ENCODE measurements around the gene SLC6A6. TPM values are rescaled to one million over a fixed set of nuclear protein-coding genes. Genes with fewer than 3 reads are reported as not detected.

SLC6A6 gene
- total and polyA plus RNA-seq, 4 donors, result 14.3 to 19.7 (median 16.9) TPM

GRCh38 chr3:14414846-14415464, 12.5 kb downstream of the SLC6A6 start:
- Histone ChIP-seq H3K4me1 (ENCODE audit: control insufficient read depth, insufficient read depth, low read length) (peaks cover 19% of the 10 kb centered on the region), H3K27me3 (ENCODE audit: control insufficient read depth, insufficient read depth, low read length) (no peaks in the 10 kb centered on the region), H3K27ac (ENCODE audit: low read depth, low read length) (no peak overlapping the region), H3K36me3 (ENCODE audit: control insufficient read depth, insufficient read depth, low read length) (peaks cover 25% of the 10 kb centered on the region), H3K9me3 (ENCODE audit: control insufficient read depth, insufficient read depth, low read length) (no peaks in the 10 kb centered on the region), H3K4me3 (ENCODE audit: low read depth, low read length) (no peak overlapping the region)
- DNase-seq (ENCODE audit: low read depth in 4 of 6, low spot score in 6 of 6), result no peak
- 88% methylated on average over 4 of the region's 5 CpGs for WGBS (ENCODE audit: insufficient coverage)

- no peak for DNase-seq (ENCODE audit: low read depth in 4 of 6, low spot score in 6 of 6)
- Histone ChIP-seq H3K27ac (ENCODE audit: low read depth, low read length) (no peak overlapping the region), H3K4me3 (ENCODE audit: low read depth, low read length) (no peak overlapping the region)
Measured at GRCh38 chr3:14415501-14415900, 13.1 kb downstream of the SLC6A6 start.

GRCh38 chr3:14416453-14416852, 14.0 kb downstream of the SLC6A6 start:
- no peak for DNase-seq (ENCODE audit: low read depth in 4 of 6, low spot score in 6 of 6)
- 90% methylated on average over 5 of the region's 6 CpGs for WGBS (ENCODE audit: insufficient coverage)
- peaks cover 25% of the 10 kb centered on the region for H3K36me3 ChIP-seq (ENCODE audit: control insufficient read depth, insufficient read depth, low read length)
- no peak overlapping the region for H3K4me3 ChIP-seq (ENCODE audit: low read depth, low read length)
- H3K27me3 ChIP-seq (ENCODE audit: control insufficient read depth, insufficient read depth, low read length), result no peaks in the 10 kb centered on the region
- H3K4me1 ChIP-seq (ENCODE audit: control insufficient read depth, insufficient read depth, low read length), result peaks cover 19% of the 10 kb centered on the region
- H3K27ac ChIP-seq (ENCODE audit: low read depth, low read length), result no peak overlapping the region
- H3K9me3 ChIP-seq (ENCODE audit: control insufficient read depth, insufficient read depth, low read length), result no peaks in the 10 kb centered on the region

More at GRCh38 chr3:14415501-14415900, 13.1 kb downstream of the SLC6A6 start:
- peaks cover 19% of the 10 kb centered on the region for H3K4me1 ChIP-seq (ENCODE audit: control insufficient read depth, insufficient read depth, low read length)
- peaks cover 25% of the 10 kb centered on the region for H3K36me3 ChIP-seq (ENCODE audit: control insufficient read depth, insufficient read depth, low read length)
- 91% methylated on average over 5 of the region's 5 CpGs for WGBS (ENCODE audit: insufficient coverage)
- H3K27me3 ChIP-seq (ENCODE audit: control insufficient read depth, insufficient read depth, low read length), result no peaks in the 10 kb centered on the region
- no peaks in the 10 kb centered on the region for H3K9me3 ChIP-seq (ENCODE audit: control insufficient read depth, insufficient read depth, low read length)

GRCh38 chr3:14418296-14419250, 16.2 kb downstream of the SLC6A6 start:
- Histone ChIP-seq H3K4me3 (ENCODE audit: low read depth, low read length) (no peak overlapping the region), H3K36me3 (ENCODE audit: control insufficient read depth, insufficient read depth, low read length) (peaks cover 25% of the 10 kb centered on the region), H3K27ac (ENCODE audit: low read depth, low read length) (no peak overlapping the region), H3K27me3 (ENCODE audit: control insufficient read depth, insufficient read depth, low read length) (peaks cover 3% of the 10 kb centered on the region), H3K9me3 (ENCODE audit: control insufficient read depth, insufficient read depth, low read length) (no peaks in the 10 kb centered on the region), H3K4me1 (ENCODE audit: control insufficient read depth, insufficient read depth, low read length) (no peaks in the 10 kb centered on the region)
- 80% methylated on average over 16 of the region's 17 CpGs for WGBS (ENCODE audit: insufficient coverage)
- no peak for DNase-seq (ENCODE audit: low read depth in 4 of 6, low spot score in 6 of 6)

- no peaks in the 10 kb centered on the region for H3K9me3 ChIP-seq (ENCODE audit: control insufficient read depth, insufficient read depth, low read length)
- WGBS (ENCODE audit: insufficient coverage), result 77% methylated on average over 11 of the region's 14 CpGs
- no peak overlapping the region for H3K4me3 ChIP-seq (ENCODE audit: low read depth, low read length)
- H3K27ac ChIP-seq (ENCODE audit: low read depth, low read length), result no peak overlapping the region
- peaks cover 14% of the 10 kb centered on the region for H3K4me1 ChIP-seq (ENCODE audit: control insufficient read depth, insufficient read depth, low read length)
- peaks cover 11% of the 10 kb centered on the region for H3K36me3 ChIP-seq (ENCODE audit: control insufficient read depth, insufficient read depth, low read length)
- DNase-seq (ENCODE audit: low read depth in 4 of 6, low spot score in 6 of 6), result no peak
- H3K27me3 ChIP-seq (ENCODE audit: control insufficient read depth, insufficient read depth, low read length), result peaks cover 3% of the 10 kb centered on the region
Measured at GRCh38 chr3:14422016-14422963, 19.9 kb downstream of the SLC6A6 start.

GRCh38 chr3:14423197-14423743, 20.9 kb downstream of the SLC6A6 start:
- Histone ChIP-seq H3K9me3 (ENCODE audit: control insufficient read depth, insufficient read depth, low read length) (no peaks in the 10 kb centered on the region), H3K4me1 (ENCODE audit: control insufficient read depth, insufficient read depth, low read length) (peaks cover 19% of the 10 kb centered on the region), H3K27me3 (ENCODE audit: control insufficient read depth, insufficient read depth, low read length) (peaks cover 3% of the 10 kb centered on the region), H3K27ac (ENCODE audit: low read depth, low read length) (no peak overlapping the region), H3K36me3 (ENCODE audit: control insufficient read depth, insufficient read depth, low read length) (peaks cover 9% of the 10 kb centered on the region), H3K4me3 (ENCODE audit: low read depth, low read length) (no peak overlapping the region)
- 100% methylated on average over 1 of the region's 2 CpGs for WGBS (ENCODE audit: insufficient coverage)
- DNase-seq (ENCODE audit: low read depth in 4 of 6, low spot score in 6 of 6), result no peak

- WGBS (ENCODE audit: insufficient coverage), result 39% methylated on average over 2 of the region's 3 CpGs
- H3K4me3 ChIP-seq (ENCODE audit: low read depth, low read length), result no peak overlapping the region
- peaks cover 7% of the 10 kb centered on the region for H3K36me3 ChIP-seq (ENCODE audit: control insufficient read depth, insufficient read depth, low read length)
- no peaks in the 10 kb centered on the region for H3K9me3 ChIP-seq (ENCODE audit: control insufficient read depth, insufficient read depth, low read length)
- no peak overlapping the region for H3K27ac ChIP-seq (ENCODE audit: low read depth, low read length)
- no peak for DNase-seq (ENCODE audit: low read depth in 4 of 6, low spot score in 6 of 6)
- H3K4me1 ChIP-seq (ENCODE audit: control insufficient read depth, insufficient read depth, low read length), result peaks cover 26% of the 10 kb centered on the region
- H3K27me3 ChIP-seq (ENCODE audit: control insufficient read depth, insufficient read depth, low read length), result peaks cover 3% of the 10 kb centered on the region
Measured at GRCh38 chr3:14423963-14424362, 21.6 kb downstream of the SLC6A6 start.

- Histone ChIP-seq H3K27me3 (ENCODE audit: control insufficient read depth, insufficient read depth, low read length) (peaks cover 3% of the 10 kb centered on the region), H3K9me3 (ENCODE audit: control insufficient read depth, insufficient read depth, low read length) (no peaks in the 10 kb centered on the region), H3K36me3 (ENCODE audit: control insufficient read depth, insufficient read depth, low read length) (peaks cover 7% of the 10 kb centered on the region), H3K4me3 (ENCODE audit: low read depth, low read length) (no peak overlapping the region), H3K4me1 (ENCODE audit: control insufficient read depth, insufficient read depth, low read length) (peaks cover 27% of the 10 kb centered on the region), H3K27ac (ENCODE audit: low read depth, low read length) (no peak overlapping the region)
- no peak for DNase-seq (ENCODE audit: low read depth in 4 of 6, low spot score in 6 of 6)
- whole genome bisulfite sequencing (ENCODE audit: insufficient coverage), result 72% methylated on average over 17 of the region's 23 CpGs
Measured at GRCh38 chr3:14424711-14425580, 22.5 kb downstream of the SLC6A6 start.
